Ecto neural progenitor cell (in vitro differentiated cells): ENCODE measurements around the gene RPL36AL.
"Not testable (repeated sequence)": the region's sequence is repeated elsewhere in the genome, so short reads cannot be mapped to it uniquely, and the experiment has no call there.

Source experiments
- DNase-seq: peaks from one replicate; pipeline ENCODE4 v3.0.0-alpha.2; 2018; ENCODE audit warnings: low spot score

Gene RPL36AL

GRCh38 chr14:49620182-49621113 lies at the start of gene RPL36AL, which contains the start of gene MGAT2:
Gene RPL36AL (minus strand): TSS chr14:49620626. CDS start chr14:49619104, 1,522 bp downstream.
Gene MGAT2 (plus strand): TSS chr14:49620799. CDS start chr14:49621269, 470 bp downstream.
- DNase-seq, result peak; percentile 98

GRCh38 chr14:49659526-49660455 lies 39.4 kb upstream of the RPL36AL start:
- no peak for DNase-seq

- DNase-seq, result not testable (repeated sequence)
Measured at GRCh38 chr14:49657500-49657899, 37.1 kb upstream of the RPL36AL start.

GRCh38 chr14:49654511-49654910 lies 34.1 kb upstream of the RPL36AL start:
- DNase-seq, result no peak

GRCh38 chr14:49653508-49653907 lies 33.1 kb upstream of the RPL36AL start:
- no peak for DNase-seq

GRCh38 chr14:49642163-49642562 lies 21.7 kb upstream of the RPL36AL start:
- DNase-seq, result no peak

GRCh38 chr14:49641697-49642129 lies 21.3 kb upstream of the RPL36AL start:
- no peak for DNase-seq

- no peak for DNase-seq
Measured at GRCh38 chr14:49640540-49641417, 20.4 kb upstream of the RPL36AL start.

GRCh38 chr14:49637534-49638078 lies 17.2 kb upstream of the RPL36AL start:
- DNase-seq, result no peak

GRCh38 chr14:49636866-49637265 lies 16.4 kb upstream of the RPL36AL start:
- DNase-seq, result no peak

GRCh38 chr14:49634547-49635334 lies 14.3 kb upstream of the RPL36AL start, which contains the start of gene DNAAF2:
Gene DNAAF2 (minus strand): TSS chr14:49635244. CDS start chr14:49635149, 95 bp downstream.
- peak; percentile 83 for DNase-seq

- DNase-seq, result peak; percentile 97
Measured at GRCh38 chr14:49633640-49634546, 13.5 kb upstream of the RPL36AL start.

GRCh38 chr14:49623941-49624839 lies 3.8 kb upstream of the RPL36AL start:
- no peak for DNase-seq

GRCh38 chr14:49623387-49623786 lies 3.0 kb upstream of the RPL36AL start:
- DNase-seq, result no peak

- DNase-seq, result no peak
Measured at GRCh38 chr14:49622022-49622607, 1.7 kb upstream of the RPL36AL start.

GRCh38 chr14:49621114-49621881 lies 872 bp upstream of the RPL36AL start:
- DNase-seq, result peak; percentile 77

GRCh38 chr14:49619730-49620129 lies 696 bp downstream of the RPL36AL start:
- no peak for DNase-seq
